SH-SY5Y (cell line): ENCODE measurements around the gene GPC5.

Source experiments
- GATA2 ChIP-seq: IDR thresholded peaks from 2 replicates; pipeline ENCODE4 v1.6.1; 2011; ENCODE audit warnings: mild to moderate bottlenecking, low read depth, low read length
- GATA3 ChIP-seq: IDR thresholded peaks from 2 replicates; pipeline ENCODE4 v1.6.1; 2011; ENCODE audit warnings: low read depth, mild to moderate bottlenecking, low read length, moderate library complexity

GPC5 gene

GRCh38 chr13:91741925-91742324 lies 343.5 kb downstream of the GPC5 start:
- no peak for TF ChIP-seq GATA2

GRCh38 chr13:91744284-91744683 lies 345.9 kb downstream of the GPC5 start:
- TF ChIP-seq GATA2, result no peak

GRCh38 chr13:91745967-91746366 lies 347.5 kb downstream of the GPC5 start:
- TF ChIP-seq GATA2, result no peak
- TF ChIP-seq GATA3, result no peak

GRCh38 chr13:91747186-91747585 lies 348.8 kb downstream of the GPC5 start:
- TF ChIP-seq GATA3 (no peak), GATA2 (no peak)

- no peak for TF ChIP-seq GATA2
- TF ChIP-seq GATA3, result no peak
These were observed 350.1 kb downstream of the GPC5 start for GRCh38 chr13:91748416-91749089.

- TF ChIP-seq GATA3 (no peak), GATA2 (no peak)
These were observed 360.3 kb downstream of the GPC5 start for GRCh38 chr13:91758724-91759123.

GRCh38 chr13:91762957-91763356 lies 364.5 kb downstream of the GPC5 start:
- no peak for TF ChIP-seq GATA2
- TF ChIP-seq GATA3, result no peak

GRCh38 chr13:91764527-91764926 lies 366.1 kb downstream of the GPC5 start:
- TF ChIP-seq GATA3 (no peak), GATA2 (no peak)

GRCh38 chr13:91767651-91768050 lies 369.2 kb downstream of the GPC5 start:
- no peak for TF ChIP-seq GATA3
- TF ChIP-seq GATA2, result no peak

- TF ChIP-seq GATA2 (no peak), GATA3 (no peak)
These were observed 370.3 kb downstream of the GPC5 start for GRCh38 chr13:91768746-91769145.

- TF ChIP-seq GATA3 (no peak), GATA2 (no peak)
These were observed 372.8 kb downstream of the GPC5 start for GRCh38 chr13:91771229-91771628.

- no peak for TF ChIP-seq GATA2
- no peak for TF ChIP-seq GATA3
These were observed 375.3 kb downstream of the GPC5 start for GRCh38 chr13:91773591-91774227.

- no peak for TF ChIP-seq GATA2
- no peak for TF ChIP-seq GATA3
These were observed 376.0 kb downstream of the GPC5 start for GRCh38 chr13:91774397-91774796.

- no peak for TF ChIP-seq GATA3
- TF ChIP-seq GATA2, result no peak
These were observed 378.3 kb downstream of the GPC5 start for GRCh38 chr13:91776611-91777193.

GRCh38 chr13:91778123-91778522 lies 379.7 kb downstream of the GPC5 start:
- TF ChIP-seq GATA2, result no peak
- no peak for TF ChIP-seq GATA3
